GM10248 (cell line): Measurements from ENCODE around the gene SLC35C1.
"Not testable (repeated sequence)": the region's sequence is repeated elsewhere in the genome, so short reads cannot be mapped to it uniquely, and the experiment has no call there.

Experiments used
- CTCF ChIA-PET: fragments of 300-600 bp; sonication (Branson Sonifier 250); formaldehyde crosslinking; extraction: SDS; loops from one replicate; lab custom pipeline; 2021; ENCODE audit warnings: antibody characterized with exemption; lab: Yijun Ruan, JAX
- POLR2A ChIA-PET: fragments of 350-650 bp; sonication (Branson Sonifier 250); formaldehyde crosslinking; extraction: SDS; loops from one replicate; lab custom pipeline; 2020; ENCODE audit warnings: antibody characterized with exemption; lab: Yijun Ruan, JAX
- DNase-seq: peaks from one replicate; pipeline ENCODE4 v3.0.0; 2012; ENCODE audit errors: extremely low spot score
- TF ChIP-seq, protein P1 (sequence below): IDR thresholded peaks from 2 replicates; pipeline ENCODE4 v1.5.1; 2012; ENCODE audit warnings: mild to moderate bottlenecking, low read depth; ENCODE audit errors: extremely low read depth, missing control alignments, control extremely low read depth

Gene SLC35C1

DNA sequence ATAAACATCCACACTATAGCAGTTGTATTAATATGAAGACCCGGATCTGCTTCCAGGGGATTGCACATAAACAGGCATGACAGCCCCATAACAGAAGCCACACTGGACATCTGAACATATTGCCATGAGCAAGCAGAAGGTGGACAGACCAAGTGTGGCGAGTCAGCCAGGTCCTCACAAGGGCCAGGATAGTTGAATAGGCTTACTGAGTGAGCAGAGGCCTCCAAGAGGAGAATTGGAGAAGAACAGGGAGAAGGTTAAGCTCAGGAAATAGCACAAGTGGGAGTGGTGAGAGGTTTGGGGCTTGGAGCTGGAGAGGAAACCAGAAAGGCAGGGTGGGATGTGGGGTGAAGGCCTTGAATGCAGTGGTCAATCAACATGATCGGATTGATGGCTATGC is 10.8 kb downstream of the SLC35C1 start:
- CTCF ChIA-PET: interaction anchor here (1.9 to 4.7 kb wide), 3 partner anchors 8 to 26 kb away, joined by 6 to 25 read pairs (median 8); no protein-coding TSS in a partner anchor
- POLR2A ChIA-PET: no interaction called here
- TF ChIP-seq, protein P1, sequence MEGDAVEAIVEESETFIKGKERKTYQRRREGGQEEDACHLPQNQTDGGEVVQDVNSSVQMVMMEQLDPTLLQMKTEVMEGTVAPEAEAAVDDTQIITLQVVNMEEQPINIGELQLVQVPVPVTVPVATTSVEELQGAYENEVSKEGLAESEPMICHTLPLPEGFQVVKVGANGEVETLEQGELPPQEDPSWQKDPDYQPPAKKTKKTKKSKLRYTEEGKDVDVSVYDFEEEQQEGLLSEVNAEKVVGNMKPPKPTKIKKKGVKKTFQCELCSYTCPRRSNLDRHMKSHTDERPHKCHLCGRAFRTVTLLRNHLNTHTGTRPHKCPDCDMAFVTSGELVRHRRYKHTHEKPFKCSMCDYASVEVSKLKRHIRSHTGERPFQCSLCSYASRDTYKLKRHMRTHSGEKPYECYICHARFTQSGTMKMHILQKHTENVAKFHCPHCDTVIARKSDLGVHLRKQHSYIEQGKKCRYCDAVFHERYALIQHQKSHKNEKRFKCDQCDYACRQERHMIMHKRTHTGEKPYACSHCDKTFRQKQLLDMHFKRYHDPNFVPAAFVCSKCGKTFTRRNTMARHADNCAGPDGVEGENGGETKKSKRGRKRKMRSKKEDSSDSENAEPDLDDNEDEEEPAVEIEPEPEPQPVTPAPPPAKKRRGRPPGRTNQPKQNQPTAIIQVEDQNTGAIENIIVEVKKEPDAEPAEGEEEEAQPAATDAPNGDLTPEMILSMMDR: no peak
- no peak for DNase-seq

DNA sequence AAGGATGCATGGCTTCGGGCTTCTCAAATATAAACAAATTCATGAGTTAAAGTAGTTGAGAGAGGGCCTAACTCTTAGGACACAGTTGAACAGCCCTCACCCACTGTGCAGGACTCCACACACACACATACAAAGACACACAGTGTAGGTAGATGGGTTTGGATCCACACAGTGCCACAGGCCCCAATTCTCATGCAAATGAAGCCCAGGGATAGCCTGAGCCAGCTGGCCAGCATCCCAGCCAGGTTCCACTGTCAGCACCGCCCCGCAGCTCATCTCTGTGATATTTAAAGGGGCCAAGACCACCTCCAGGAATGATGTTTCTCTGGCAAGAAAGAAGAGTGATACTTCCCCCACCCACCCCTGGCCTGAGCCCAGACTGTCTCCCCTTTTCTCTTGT is 11.7 kb downstream of the SLC35C1 start:
- no peak for DNase-seq
- ChIA-PET CTCF (interaction anchor here (1.1 to 4.7 kb wide), 6 partner anchors 9 to 45 kb away, joined by 3 to 25 read pairs (median 6); no protein-coding TSS in a partner anchor), POLR2A (no interaction called here)
- TF ChIP-seq, protein P1: no peak

DNA sequence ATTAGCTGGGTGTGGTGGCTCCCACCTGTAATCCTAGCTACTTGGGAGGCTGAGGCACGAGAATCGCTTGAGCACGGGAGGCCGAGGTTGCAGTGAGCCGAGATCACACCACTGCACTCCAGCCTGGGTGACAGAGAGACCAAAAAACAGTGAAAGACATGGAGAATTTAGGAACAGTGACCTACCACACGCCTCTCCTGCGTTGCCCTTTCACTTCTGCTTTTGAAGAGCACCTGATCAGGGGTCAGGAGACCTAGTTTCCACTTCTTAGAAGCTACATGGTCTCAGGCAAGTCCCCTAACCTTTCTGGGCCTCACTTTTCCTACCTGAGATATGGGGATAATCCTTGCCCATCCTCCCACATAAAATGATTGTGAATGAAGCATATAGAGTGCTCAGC is 12.2 kb downstream of the SLC35C1 start:
- CTCF ChIA-PET: interaction anchor here (1.1 to 4.7 kb wide), 8 partner anchors 9 to 46 kb away, joined by 3 to 25 read pairs (median 6); no protein-coding TSS in a partner anchor
- POLR2A ChIA-PET: no interaction called here
- DNase-seq: peak; percentile 73
- TF ChIP-seq, protein P1: no peak

DNA sequence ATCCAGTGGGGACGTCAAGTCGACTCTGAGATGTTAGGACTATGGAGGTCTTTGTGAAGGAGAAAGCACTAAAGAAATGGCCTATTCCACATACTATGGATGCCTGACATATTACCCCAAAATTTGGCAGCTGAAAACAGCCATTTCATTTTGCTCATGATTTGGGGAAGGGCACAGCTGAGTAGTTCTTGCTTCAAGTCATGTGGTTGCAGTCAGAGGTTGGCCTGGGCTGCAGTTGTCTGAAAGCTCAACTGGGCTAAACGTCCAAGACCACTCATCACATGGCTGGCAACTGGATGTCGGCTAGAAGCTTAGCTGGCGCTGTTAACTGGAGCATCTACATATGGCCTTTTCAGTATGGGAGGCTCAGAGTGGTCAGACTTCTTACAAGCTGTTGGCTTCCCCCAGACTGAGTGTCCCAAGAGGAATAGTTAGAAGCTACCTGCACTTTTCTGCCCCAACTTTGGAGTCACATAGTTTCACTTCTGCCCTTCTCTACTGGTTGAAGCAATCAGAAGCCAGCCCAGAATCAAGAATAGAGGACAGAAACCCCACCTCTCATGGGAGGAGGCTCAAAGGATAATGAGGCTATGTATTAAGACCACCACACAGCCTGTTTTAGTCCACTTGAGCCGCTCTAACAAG is 14.1 kb downstream of the SLC35C1 start:
- POLR2A ChIA-PET: no interaction called here
- DNase-seq: no peak

DNA sequence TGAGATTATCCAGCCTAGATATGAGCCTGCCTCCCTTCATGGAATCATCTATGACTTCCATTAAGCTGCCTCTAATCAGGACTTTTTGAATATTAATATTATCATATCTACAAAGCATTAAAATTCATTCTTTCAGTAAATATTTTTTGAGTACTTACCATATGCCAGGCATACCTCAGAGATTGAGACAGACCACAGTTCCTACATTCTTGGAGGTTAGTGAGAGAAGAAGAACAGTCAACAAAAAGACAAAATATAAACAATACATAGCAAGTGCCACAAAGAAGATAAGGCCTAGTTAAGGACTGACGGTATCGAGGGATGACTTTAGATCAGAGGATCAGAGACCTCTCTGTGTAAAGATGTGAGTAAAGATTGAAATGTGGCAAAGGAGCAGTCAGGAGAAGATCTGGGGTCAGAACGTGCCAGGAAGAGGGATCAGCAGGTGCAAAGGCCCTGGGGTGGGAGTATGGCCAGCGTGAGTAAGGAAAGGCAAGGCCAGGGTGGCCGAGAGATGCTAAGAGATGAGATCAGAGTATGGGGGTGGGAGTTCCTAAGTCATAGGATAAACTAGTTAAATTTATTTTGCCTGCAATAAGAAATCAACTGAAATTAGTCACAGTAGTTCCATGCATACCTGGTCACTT is 15.4 kb downstream of the SLC35C1 start:
- DNase-seq: no peak
- ChIA-PET POLR2A (no interaction called here), CTCF (interaction anchor here (1.6 to 4.7 kb wide), 3 partner anchors 10 to 49 kb away, joined by 3 to 25 read pairs (median 6); no protein-coding TSS in a partner anchor)
- TF ChIP-seq, protein P1: no peak

More for the DNA sequence above, 14.1 kb downstream of the SLC35C1 start:
- TF ChIP-seq, protein P1: no peak
- CTCF ChIA-PET: interaction anchor here (1.2 to 4.7 kb wide), 4 partner anchors 9 to 48 kb away, joined by 3 to 25 read pairs (median 5); no protein-coding TSS in a partner anchor

DNA sequence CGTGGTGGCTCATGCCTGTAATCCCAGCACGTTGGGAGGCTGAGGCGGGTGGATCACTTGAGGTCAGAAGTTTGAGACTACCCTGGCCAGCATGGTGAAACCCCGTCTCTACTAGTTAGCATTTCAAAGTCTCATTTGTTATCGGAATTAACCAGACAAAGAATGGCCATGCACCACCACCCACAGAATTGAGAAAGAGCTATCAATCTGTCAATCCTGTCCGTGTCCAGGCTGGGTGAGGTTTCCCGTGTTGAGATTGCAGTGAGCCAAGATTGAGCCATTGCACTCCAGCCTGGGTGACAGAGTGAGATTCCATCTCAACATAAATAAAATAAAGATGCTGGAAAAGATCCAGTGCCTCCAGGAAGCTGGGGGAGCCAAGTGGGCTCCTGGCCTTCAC is 21.5 kb downstream of the SLC35C1 start:
- CTCF ChIA-PET: interaction anchor here (9.7 kb wide), 1 partner anchor 16 kb away, joined by 66 read pairs; no protein-coding TSS in a partner anchor
- not testable (repeated sequence) for DNase-seq

DNA sequence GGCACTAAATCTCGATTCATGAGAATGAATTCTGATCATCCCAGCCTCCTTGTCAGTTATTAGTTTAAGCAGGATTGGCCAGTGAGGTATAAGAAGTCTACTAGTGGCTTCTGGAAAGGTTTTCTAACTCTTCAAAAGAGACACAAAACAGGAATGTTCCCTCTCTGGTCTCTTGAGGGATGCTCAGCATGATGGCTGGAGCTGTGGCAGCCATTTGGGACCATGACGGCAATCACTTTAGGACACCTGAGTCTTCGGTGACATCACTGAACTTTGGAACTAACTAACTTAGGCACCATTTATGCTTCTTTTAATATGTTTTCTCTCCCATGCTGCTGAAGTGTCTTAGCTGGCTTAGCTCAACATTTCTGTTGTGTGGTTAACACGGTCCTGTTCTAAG is 22.2 kb downstream of the SLC35C1 start:
- ChIA-PET CTCF (interaction anchor here (9.7 kb wide), 1 partner anchor 16 kb away, joined by 66 read pairs; no protein-coding TSS in a partner anchor), POLR2A (no interaction called here)
- no peak for DNase-seq
- TF ChIP-seq, protein P1: no peak

More for the DNA sequence above, 21.5 kb downstream of the SLC35C1 start:
- POLR2A ChIA-PET: not testable (repeated sequence)
